Mesenchymal stem cell (in vitro differentiated cells and primary cell): Measurements from ENCODE around the gene PARD3B.
A peak's percentile ranks its signal among the peaks of the same experiment; 100 is the strongest.

Source experiments
- DNase-seq: peaks from one replicate; pipeline ENCODE4 v3.0.0-alpha.2; 2013
- H2AFZ ChIP-seq: one replicate; pipeline ENCODE4 v1.6.1; 2013; ENCODE audit warnings: low read depth, mild to moderate bottlenecking, control low read depth, inconsistent platforms, low read length, moderate library complexity
- H2AK5ac ChIP-seq: 2 replicates; pipeline ENCODE4 v1.6.1; 2013; ENCODE audit warnings: low read length, moderate library complexity, mild to moderate bottlenecking, inconsistent platforms; ENCODE audit not compliant: severe bottlenecking
- H2BK120ac ChIP-seq: one replicate; pipeline ENCODE4 v1.6.1; 2013; ENCODE audit warnings: low read depth, mild to moderate bottlenecking, inconsistent platforms, low read length, moderate library complexity
- H2BK12ac ChIP-seq, 2 experiments: one replicate each; pipeline ENCODE4 v1.6.1; 2013; ENCODE audit warnings: inconsistent platforms in 2 of 2, low read length in 2 of 2, mild to moderate bottlenecking in 2 of 2, moderate library complexity in 2 of 2, control low read depth in 1 of 2
- H2BK15ac ChIP-seq: one replicate; pipeline ENCODE4 v1.6.1; 2013; ENCODE audit warnings: mild to moderate bottlenecking, low read depth, inconsistent platforms; ENCODE audit not compliant: poor library complexity, severe bottlenecking
- H2BK5ac ChIP-seq: 2 replicates; pipeline ENCODE4 v1.6.1; 2013; ENCODE audit warnings: low read depth, mild to moderate bottlenecking, low read length, control low read depth, inconsistent platforms; ENCODE audit not compliant: poor library complexity, severe bottlenecking
- H3K14ac ChIP-seq, 2 experiments: one replicate each; pipeline ENCODE4 v1.6.1; 2013; ENCODE audit warnings: inconsistent platforms in 2 of 2, low read length in 2 of 2, control low read depth in 1 of 2, mild to moderate bottlenecking in 1 of 2, moderate library complexity in 1 of 2
- H3K18ac ChIP-seq, 2 experiments: one replicate each; pipeline ENCODE4 v1.6.1; 2013; ENCODE audit warnings: inconsistent platforms in 2 of 2, low read length in 2 of 2, control low read depth in 1 of 2, low read depth in 1 of 2, mild to moderate bottlenecking in 1 of 2
- H3K23ac ChIP-seq, 2 experiments: one replicate each; pipeline ENCODE4 v1.6.1; 2013; ENCODE audit warnings: inconsistent platforms in 2 of 2, low read length in 2 of 2, mild to moderate bottlenecking in 2 of 2, moderate library complexity in 2 of 2, control low read depth in 1 of 2
- H3K27ac ChIP-seq: 2 replicates; pipeline ENCODE4 v1.5.1; 2013; ENCODE audit warnings: mild to moderate bottlenecking, moderate library complexity, low read length, control low read depth, inconsistent platforms; ENCODE audit not compliant: poor library complexity, severe bottlenecking
- H3K27me3 ChIP-seq, 2 experiments: 2 replicates each; pipeline versions ENCODE4 v1.6.1 to v1.7.0; 2013; ENCODE audit warnings: low read length in 2 of 2, mild to moderate bottlenecking in 2 of 2, moderate library complexity in 2 of 2, control low read depth in 1 of 2, inconsistent platforms in 1 of 2; ENCODE audit not compliant: control insufficient read depth in 1 of 2, insufficient read depth in 1 of 2
- H3K36me3 ChIP-seq, 2 experiments: 2 replicates each; pipeline versions ENCODE4 v1.6.1 to v1.7.0; 2013; ENCODE audit warnings: low read length in 2 of 2, control low read depth in 1 of 2, inconsistent platforms in 1 of 2, low read depth in 1 of 2, mild to moderate bottlenecking in 1 of 2; ENCODE audit not compliant: insufficient read depth in 2 of 2, control insufficient read depth in 1 of 2
- H3K4ac ChIP-seq, 2 experiments: one replicate each; pipeline ENCODE4 v1.6.1; 2013; ENCODE audit warnings: inconsistent platforms in 2 of 2, low read length in 2 of 2, mild to moderate bottlenecking in 2 of 2, moderate library complexity in 2 of 2, control low read depth in 1 of 2, low read depth in 1 of 2
- H3K4me1 ChIP-seq: 2 replicates; pipeline ENCODE4 v1.6.1; 2013; ENCODE audit warnings: low read depth, low read length, control low read depth; ENCODE audit not compliant: control insufficient read depth, insufficient read depth
- H3K4me2 ChIP-seq: 2 replicates; pipeline ENCODE4 v1.6.1; 2013; ENCODE audit warnings: low read length, mild to moderate bottlenecking, inconsistent platforms; ENCODE audit not compliant: poor library complexity, severe bottlenecking
- H3K4me3 ChIP-seq, 2 experiments: 2 replicates each; pipeline versions ENCODE4 v1.5.1 to v1.7.0; 2013; ENCODE audit warnings: low read length in 2 of 2, mild to moderate bottlenecking in 2 of 2, control low read depth in 1 of 2, low read depth in 1 of 2; ENCODE audit not compliant: insufficient read depth in 1 of 2
- H3K79me1 ChIP-seq: replicated peaks from 2 replicates; pipeline ENCODE4 v1.6.1; 2013; ENCODE audit warnings: mild to moderate bottlenecking, control low read depth, low read length, inconsistent platforms; ENCODE audit not compliant: poor library complexity, severe bottlenecking
- H3K9ac ChIP-seq: 2 replicates; pipeline ENCODE4 v1.7.0; 2013; ENCODE audit warnings: mild to moderate bottlenecking, low read length, moderate library complexity
- H3K9me3 ChIP-seq: 2 replicates; pipeline ENCODE4 v1.7.0; 2013; ENCODE audit warnings: mild to moderate bottlenecking, low read length; ENCODE audit not compliant: control insufficient read depth
- H4K8ac ChIP-seq: one replicate; pipeline ENCODE4 v1.6.1; 2013; ENCODE audit warnings: inconsistent platforms, mild to moderate bottlenecking, low read length, moderate library complexity
- H4K91ac ChIP-seq: one replicate; pipeline ENCODE4 v1.6.1; 2013; ENCODE audit warnings: mild to moderate bottlenecking, low read length, inconsistent platforms
- WGBS: methylation state at CpG from one replicate; pipeline ENCODE4 v1.1.7; 2013; ENCODE audit warnings: mixed read lengths; 5-methylcytosine and 5-hydroxymethylcytosine counted together

PARD3B gene

GRCh38 chr2:205543262-205543843, 998.1 kb downstream of the PARD3B start:
- H3K27ac ChIP-seq: no peak overlapping the region
- no peak overlapping the region for H2BK5ac ChIP-seq
- no peak overlapping the region for H4K91ac ChIP-seq
- H3K23ac ChIP-seq: no peak overlapping the region
- H3K27me3 ChIP-seq: no peaks in the 10 kb centered on the region
- no peaks in the 10 kb centered on the region for H3K4me1 ChIP-seq
- no peak overlapping the region for H3K4ac ChIP-seq
- no peak for DNase-seq
- H2BK15ac ChIP-seq: no peak overlapping the region
- H2BK12ac ChIP-seq: no peak overlapping the region
- H2AK5ac ChIP-seq: no peak overlapping the region
- 95% methylated on average over 5 of the region's 5 CpGs for WGBS
- H3K9ac ChIP-seq: no peak overlapping the region
- no peak overlapping the region for H3K18ac ChIP-seq
- H2AFZ ChIP-seq: no peak overlapping the region
- no peak overlapping the region for H4K8ac ChIP-seq
- no peaks in the 10 kb centered on the region for H3K36me3 ChIP-seq
- no peaks in the 10 kb centered on the region for H3K9me3 ChIP-seq
- H3K79me1 ChIP-seq: no peaks in the 10 kb centered on the region
- H3K4me2 ChIP-seq: no peak overlapping the region
- H3K4me3 ChIP-seq: no peak overlapping the region
- H3K14ac ChIP-seq: no peak overlapping the region
- no peak overlapping the region for H2BK120ac ChIP-seq

- no CpG with 5 or more reads among the region's 2 CpGs for WGBS
These were observed 998.8 kb downstream of the PARD3B start for GRCh38 chr2:205543937-205544702.

GRCh38 chr2:205545971-205546816, 1000.9 kb downstream of the PARD3B start:
- no peak overlapping the region for H2BK5ac ChIP-seq

More at GRCh38 chr2:205543937-205544702, 998.8 kb downstream of the PARD3B start:
- Histone ChIP-seq H2BK15ac (no peak overlapping the region), H3K9ac (no peak overlapping the region), H3K27me3 (no peaks in the 10 kb centered on the region), H3K4me1 (no peaks in the 10 kb centered on the region), H3K36me3 (no peaks in the 10 kb centered on the region), H3K18ac (no peak overlapping the region), H3K4me2 (no peak overlapping the region), H4K91ac (no peak overlapping the region), H3K4ac (no peak overlapping the region), H3K4me3 (no peak overlapping the region), H3K9me3 (no peaks in the 10 kb centered on the region), H3K79me1 (no peaks in the 10 kb centered on the region), H2AK5ac (no peak overlapping the region), H2AFZ (no peak overlapping the region), H3K23ac (no peak overlapping the region), H2BK5ac (no peak overlapping the region), H2BK120ac (no peak overlapping the region), H2BK12ac (no peak overlapping the region), H4K8ac (no peak overlapping the region), H3K27ac (no peak overlapping the region), H3K14ac (no peak overlapping the region)
- DNase-seq: peak; percentile 21

More at GRCh38 chr2:205545971-205546816, 1000.9 kb downstream of the PARD3B start:
- no peak overlapping the region for H2AFZ ChIP-seq
- no peak overlapping the region for H4K8ac ChIP-seq
- no peak overlapping the region for H3K23ac ChIP-seq
- H2AK5ac ChIP-seq: no peak overlapping the region
- H2BK120ac ChIP-seq: no peak overlapping the region
- no peak overlapping the region for H3K9ac ChIP-seq
- H3K9me3 ChIP-seq: no peaks in the 10 kb centered on the region
- H3K27me3 ChIP-seq: no peaks in the 10 kb centered on the region
- H3K4me2 ChIP-seq: no peak overlapping the region
- DNase-seq: no peak
- H3K14ac ChIP-seq: no peak overlapping the region
- H3K18ac ChIP-seq: no peak overlapping the region
- H3K79me1 ChIP-seq: no peaks in the 10 kb centered on the region
- WGBS: 69% methylated on average over 4 of the region's 7 CpGs
- no peak overlapping the region for H2BK12ac ChIP-seq
- no peak overlapping the region for H3K4ac ChIP-seq
- H3K4me1 ChIP-seq: no peaks in the 10 kb centered on the region
- no peaks in the 10 kb centered on the region for H3K36me3 ChIP-seq
- no peak overlapping the region for H3K27ac ChIP-seq
- H2BK15ac ChIP-seq: no peak overlapping the region
- H3K4me3 ChIP-seq: no peak overlapping the region
- no peak overlapping the region for H4K91ac ChIP-seq
